ENCODE data around the gene CCDC85B.

DNA sequence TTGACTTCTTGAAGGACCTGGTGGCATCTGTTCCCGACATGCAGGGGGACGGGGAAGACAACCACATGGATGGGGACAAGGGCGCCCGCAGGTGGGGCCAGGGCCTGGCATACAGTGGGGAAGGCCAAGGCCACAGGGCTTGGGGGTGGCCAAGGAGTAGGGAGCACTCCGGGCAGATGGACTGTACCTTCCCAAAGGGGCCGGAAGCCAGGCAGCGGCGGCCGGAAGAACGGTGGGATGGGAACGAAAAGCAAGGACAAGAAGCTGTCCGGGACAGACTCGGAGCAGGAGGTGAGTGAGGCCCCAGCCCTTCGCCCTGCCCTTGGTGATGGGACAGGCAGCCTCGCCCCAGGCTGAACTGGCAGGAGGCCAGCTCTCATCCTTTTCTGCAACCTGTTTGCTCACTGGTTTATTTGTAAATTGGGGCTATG, 29.9 kb downstream of the CCDC85B start:
- TF ChIP-seq, protein P1, sequence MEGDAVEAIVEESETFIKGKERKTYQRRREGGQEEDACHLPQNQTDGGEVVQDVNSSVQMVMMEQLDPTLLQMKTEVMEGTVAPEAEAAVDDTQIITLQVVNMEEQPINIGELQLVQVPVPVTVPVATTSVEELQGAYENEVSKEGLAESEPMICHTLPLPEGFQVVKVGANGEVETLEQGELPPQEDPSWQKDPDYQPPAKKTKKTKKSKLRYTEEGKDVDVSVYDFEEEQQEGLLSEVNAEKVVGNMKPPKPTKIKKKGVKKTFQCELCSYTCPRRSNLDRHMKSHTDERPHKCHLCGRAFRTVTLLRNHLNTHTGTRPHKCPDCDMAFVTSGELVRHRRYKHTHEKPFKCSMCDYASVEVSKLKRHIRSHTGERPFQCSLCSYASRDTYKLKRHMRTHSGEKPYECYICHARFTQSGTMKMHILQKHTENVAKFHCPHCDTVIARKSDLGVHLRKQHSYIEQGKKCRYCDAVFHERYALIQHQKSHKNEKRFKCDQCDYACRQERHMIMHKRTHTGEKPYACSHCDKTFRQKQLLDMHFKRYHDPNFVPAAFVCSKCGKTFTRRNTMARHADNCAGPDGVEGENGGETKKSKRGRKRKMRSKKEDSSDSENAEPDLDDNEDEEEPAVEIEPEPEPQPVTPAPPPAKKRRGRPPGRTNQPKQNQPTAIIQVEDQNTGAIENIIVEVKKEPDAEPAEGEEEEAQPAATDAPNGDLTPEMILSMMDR (IDR thresholded peaks at IDR 0.05): no peak
- TF ChIP-seq POLR2A (IDR thresholded peaks at IDR 0.05): no peak

All from esophagus squamous epithelium (tissue), 4 donors.